ENCODE data around the gene ZNF556. TPM values are rescaled to one million over a fixed set of nuclear protein-coding genes. Genes with fewer than 3 reads are reported as not detected.

ZNF556 gene
- total and polyA plus RNA-seq, 4 experiments from 2014 or later = not detected

- Mint-ChIP-seq H3K4me1 (peaks cover 0 to 4% (median 2%) of the 10 kb centered on the region in 4 donors), H3K27ac (peak overlapping the region in 1 of 7 donors; percentile 71), H3K9me3 (peaks cover 0 to 34% (median 11%) of the 10 kb centered on the region in 8 donors), H3K4me3 (no peak overlapping the region), H3K36me3 (peaks cover 23 to 38% of the 10 kb centered on the region in 2 donors), H3K27me3 (no peaks in the 10 kb centered on the region)
- intact Hi-C loops (cut with micrococcal nuclease) = no loop called here
- Histone ChIP-seq H3K4me1 (ENCODE audit: insufficient read depth, low read length) (no peaks in the 10 kb centered on the region), H3K4me3 (ENCODE audit: low read length in 2 of 2) (no peak overlapping the region), H3K27ac (ENCODE audit: low read depth, low read length) (no peak overlapping the region), H3K9me3 (ENCODE audit: control insufficient read depth in 1 of 2, low read length in 2 of 2) (no peaks in the 10 kb centered on the region), H3K27me3 (ENCODE audit: insufficient read depth, low read length) (no peaks in the 10 kb centered on the region), H3K36me3 (ENCODE audit: insufficient read depth, low read length) (peaks cover 6% of the 10 kb centered on the region)
- CTCF ChIA-PET (ENCODE audit: partially characterized antibody) = no interaction called here
- POLR2A ChIA-PET (ENCODE audit: partially characterized antibody) = no interaction called here
- no peak for DNase-seq
Measured at GRCh38 chr19:2827022-2827421, 40.1 kb upstream of the ZNF556 start.

- Histone ChIP-seq H3K27ac (ENCODE audit: low read depth, low read length) (no peak overlapping the region), H3K9me3 (ENCODE audit: control insufficient read depth in 1 of 2, low read length in 2 of 2) (peaks cover 0 to 4% of the 10 kb centered on the region in 2 donors), H3K4me3 (ENCODE audit: low read length in 2 of 2) (no peak overlapping the region), H3K27me3 (ENCODE audit: insufficient read depth, low read length) (no peaks in the 10 kb centered on the region), H3K4me1 (ENCODE audit: insufficient read depth, low read length) (no peaks in the 10 kb centered on the region), H3K36me3 (ENCODE audit: insufficient read depth, low read length) (peaks cover 6% of the 10 kb centered on the region)
- ChIA-PET POLR2A (ENCODE audit: partially characterized antibody) (no interaction called here), CTCF (ENCODE audit: partially characterized antibody) (interaction anchor here (1.2 kb wide), 1 partner anchor 9 kb away, joined by 3 read pairs; no protein-coding TSS in a partner anchor)
- no peaks in the 10 kb centered on the region for H3K27me3 Mint-ChIP-seq
- intact Hi-C loops (cut with micrococcal nuclease) = no loop called here
- peaks cover 0 to 4% (median 2%) of the 10 kb centered on the region in 4 donors for H3K4me1 Mint-ChIP-seq
- H3K27ac Mint-ChIP-seq = no peak overlapping the region
- H3K36me3 Mint-ChIP-seq = peaks cover 32 to 47% of the 10 kb centered on the region in 2 donors
- no peak overlapping the region for H3K4me3 Mint-ChIP-seq
- peaks cover 0 to 43% (median 19%) of the 10 kb centered on the region in 8 donors for H3K9me3 Mint-ChIP-seq
- DNase-seq = no peak
Measured at GRCh38 chr19:2827840-2828489, 39.2 kb upstream of the ZNF556 start.

GRCh38 chr19:2834294-2834871 lies 32.8 kb upstream of the ZNF556 start:
- Mint-ChIP-seq H3K27ac (no peak overlapping the region), H3K27me3 (no peaks in the 10 kb centered on the region), H3K9me3 (peaks cover 3 to 88% (median 57%) of the 10 kb centered on the region in 8 donors), H3K4me3 (no peak overlapping the region), H3K36me3 (peaks cover 45 to 57% of the 10 kb centered on the region in 2 donors), H3K4me1 (no peaks in the 10 kb centered on the region)
- ChIA-PET POLR2A (ENCODE audit: partially characterized antibody) (no interaction called here), CTCF (ENCODE audit: partially characterized antibody) (interaction anchor here (0.6 to 1.1 kb wide), 2 partner anchors 10 to 996 kb away, joined by 3 read pairs; no protein-coding TSS in a partner anchor)
- no peak overlapping the region for H3K4me3 ChIP-seq (ENCODE audit: low read length in 2 of 2)
- H3K27ac ChIP-seq (ENCODE audit: low read depth, low read length) = no peak overlapping the region
- H3K4me1 ChIP-seq (ENCODE audit: insufficient read depth, low read length) = no peaks in the 10 kb centered on the region
- intact Hi-C loops (cut with micrococcal nuclease) = no loop called here
- H3K36me3 ChIP-seq (ENCODE audit: insufficient read depth, low read length) = no peaks in the 10 kb centered on the region
- no peaks in the 10 kb centered on the region for H3K27me3 ChIP-seq (ENCODE audit: insufficient read depth, low read length)
- H3K9me3 ChIP-seq (ENCODE audit: control insufficient read depth in 1 of 2, low read length in 2 of 2) = peaks cover 5 to 21% of the 10 kb centered on the region in 2 donors
- no peak for DNase-seq

GRCh38 chr19:2837430-2837829 lies 29.7 kb upstream of the ZNF556 start:
- intact Hi-C loops (cut with micrococcal nuclease) = no loop called here
- Mint-ChIP-seq H3K36me3 (peaks cover 42 to 45% of the 10 kb centered on the region in 2 donors), H3K9me3 (peaks cover 3 to 64% (median 47%) of the 10 kb centered on the region in 8 donors)

GRCh38 chr19:2840794-2841791 lies 26.0 kb upstream of the ZNF556 start, which contains the start of gene ZNF555:
ZNF555 (plus strand) TSS chr19:2841475; CDS start chr19:2841573, 98 bp downstream.
- Histone ChIP-seq H3K4me1 (ENCODE audit: insufficient read depth, low read length) (peaks cover 17% of the 10 kb centered on the region), H3K27ac (ENCODE audit: low read depth, low read length) (peak within 1 kb of the TSS; percentile 66), H3K4me3 (ENCODE audit: low read length in 2 of 2) (peak within 1 kb of the TSS; percentile 69 to 76), H3K9me3 (ENCODE audit: control insufficient read depth in 1 of 2, low read length in 2 of 2) (no peaks in the 10 kb centered on the region), H3K27me3 (ENCODE audit: insufficient read depth, low read length) (no peaks in the 10 kb centered on the region), H3K36me3 (ENCODE audit: insufficient read depth, low read length) (no peaks in the 10 kb centered on the region)
- H3K9me3 Mint-ChIP-seq = peaks cover 3 to 28% (median 14%) of the 10 kb centered on the region in 8 donors
- intact Hi-C loops (cut with micrococcal nuclease) = loop anchor here (1.0 kb wide), 3 partner anchors 22 to 101 kb away; partner anchors contain the start of genes SLC39A3, ZNF554 and ZNF57
- CTCF ChIA-PET (ENCODE audit: partially characterized antibody) = interaction anchor here (0.5 to 1.6 kb wide), 9 partner anchors 10 to 263 kb away, joined by 3 to 6 read pairs (median 4); no protein-coding TSS in a partner anchor
- peak; percentile 96 to 99 (median 98) for DNase-seq
- H3K4me1 Mint-ChIP-seq = peaks cover 7 to 32% (median 17%) of the 10 kb centered on the region in 4 donors
- H3K36me3 Mint-ChIP-seq = peaks cover 22 to 23% of the 10 kb centered on the region in 2 donors
- peak within 1 kb of the TSS; percentile 81 to 93 (median 92) for H3K27ac Mint-ChIP-seq
- H3K27me3 Mint-ChIP-seq = no peaks in the 10 kb centered on the region
- POLR2A ChIA-PET (ENCODE audit: partially characterized antibody) = interaction anchor here (0.7 to 1.6 kb wide), 12 partner anchors 16 to 1406 kb away, joined by 3 to 9 read pairs (median 3); partner anchors contain the start of genes GADD45B, THOP1, TLE6 and UQCR11
- peak within 1 kb of the TSS; percentile 90 to 99 (median 92) for H3K4me3 Mint-ChIP-seq

More at GRCh38 chr19:2837430-2837829, 29.7 kb upstream of the ZNF556 start:
- Histone ChIP-seq H3K27me3 (ENCODE audit: insufficient read depth, low read length) (no peaks in the 10 kb centered on the region), H3K4me3 (ENCODE audit: low read length in 2 of 2) (no peak overlapping the region), H3K36me3 (ENCODE audit: insufficient read depth, low read length) (no peaks in the 10 kb centered on the region), H3K4me1 (ENCODE audit: insufficient read depth, low read length) (peaks cover 12% of the 10 kb centered on the region), H3K9me3 (ENCODE audit: control insufficient read depth in 1 of 2, low read length in 2 of 2) (peaks cover 5 to 17% of the 10 kb centered on the region in 2 donors), H3K27ac (ENCODE audit: low read depth, low read length) (no peak overlapping the region)
- no peak overlapping the region for H3K27ac Mint-ChIP-seq
- no peaks in the 10 kb centered on the region for H3K27me3 Mint-ChIP-seq
- ChIA-PET POLR2A (ENCODE audit: partially characterized antibody) (no interaction called here), CTCF (ENCODE audit: partially characterized antibody) (interaction anchor here (1.2 kb wide), 1 partner anchor 9 kb away, joined by 3 read pairs; no protein-coding TSS in a partner anchor)
- H3K4me3 Mint-ChIP-seq = no peak overlapping the region
- no peak for DNase-seq
- peaks cover 2 to 15% (median 9%) of the 10 kb centered on the region in 4 donors for H3K4me1 Mint-ChIP-seq

- no peaks in the 10 kb centered on the region for H3K36me3 ChIP-seq (ENCODE audit: insufficient read depth, low read length)
- ChIA-PET CTCF (ENCODE audit: partially characterized antibody) (interaction anchor here (1.0 to 1.6 kb wide), 6 partner anchors 9 to 262 kb away, joined by 3 to 6 read pairs (median 4); no protein-coding TSS in a partner anchor), POLR2A (ENCODE audit: partially characterized antibody) (interaction anchor here (0.6 to 1.6 kb wide), 9 partner anchors 15 to 1405 kb away, joined by 3 to 9 read pairs (median 3); partner anchors contain the start of genes TLE6, YJU2, ZNF554 and ZNF57)
- no peaks in the 10 kb centered on the region for H3K27me3 ChIP-seq (ENCODE audit: insufficient read depth, low read length)
- intact Hi-C loops (cut with micrococcal nuclease) = loop anchor here (1.0 kb wide), 3 partner anchors 23 to 102 kb away; partner anchors contain the start of genes SLC39A3, ZNF554 and ZNF57
- Mint-ChIP-seq H3K27me3 (no peaks in the 10 kb centered on the region), H3K4me3 (peak overlapping the region; percentile 73 to 87 (median 84)), H3K9me3 (peaks cover 0 to 19% (median 5%) of the 10 kb centered on the region in 8 donors), H3K27ac (peak overlapping the region in 2 of 7 donors; percentile 64 to 73), H3K4me1 (peaks cover 7 to 39% (median 21%) of the 10 kb centered on the region in 4 donors), H3K36me3 (peaks cover 17 to 20% of the 10 kb centered on the region in 2 donors)
- H3K27ac ChIP-seq (ENCODE audit: low read depth, low read length) = peak overlapping the region; percentile 66
- H3K4me1 ChIP-seq (ENCODE audit: insufficient read depth, low read length) = peaks cover 17% of the 10 kb centered on the region
- DNase-seq = no peak
- H3K4me3 ChIP-seq (ENCODE audit: low read length in 2 of 2) = peak overlapping the region in 1 of 2 donors; percentile 76
- no peaks in the 10 kb centered on the region for H3K9me3 ChIP-seq (ENCODE audit: control insufficient read depth in 1 of 2, low read length in 2 of 2)
Measured at GRCh38 chr19:2841855-2842574, 25.1 kb upstream of the ZNF556 start.
